HG03439 (cell line): Measurements from ENCODE around the gene DUSP3.

Source experiments
- ATAC-seq: cut with Tn5 transposase; IDR thresholded peaks from one replicate; pipeline ENCODE4 v1.9.1; 2021; ENCODE audit warnings: mild to moderate bottlenecking, moderate library complexity; ENCODE audit not compliant: unreplicated experiment

The DUSP3 gene

GRCh38 chr17:43778337-43779144 lies at the start of gene DUSP3:
TSS of gene DUSP3 (minus strand) at chr17:43778977. CDS start at chr17:43778924, 53 bp downstream.
- peak; percentile 83 for ATAC-seq

GRCh38 chr17:43827596-43827995 lies 48.8 kb upstream of the DUSP3 start:
- ATAC-seq: no peak

GRCh38 chr17:43826206-43826605 lies 47.4 kb upstream of the DUSP3 start:
- ATAC-seq: no peak

GRCh38 chr17:43825567-43825966 lies 46.8 kb upstream of the DUSP3 start:
- ATAC-seq: no peak

- ATAC-seq: no peak
These were observed 44.7 kb upstream of the DUSP3 start for GRCh38 chr17:43823350-43824084.

- ATAC-seq: no peak
These were observed 43.9 kb upstream of the DUSP3 start for GRCh38 chr17:43822570-43823190.

GRCh38 chr17:43820759-43821158 lies 42.0 kb upstream of the DUSP3 start:
- ATAC-seq: no peak

GRCh38 chr17:43818966-43819365 lies 40.2 kb upstream of the DUSP3 start:
- ATAC-seq: no peak

GRCh38 chr17:43817826-43818225 lies 39.0 kb upstream of the DUSP3 start:
- no peak for ATAC-seq

GRCh38 chr17:43816336-43817320 lies 37.9 kb upstream of the DUSP3 start:
- ATAC-seq: no peak

GRCh38 chr17:43814714-43815113 lies 35.9 kb upstream of the DUSP3 start:
- ATAC-seq: no peak

GRCh38 chr17:43814026-43814425 lies 35.2 kb upstream of the DUSP3 start:
- no peak for ATAC-seq

GRCh38 chr17:43813386-43813785 lies 34.6 kb upstream of the DUSP3 start:
- ATAC-seq: no peak

- no peak for ATAC-seq
These were observed 33.9 kb upstream of the DUSP3 start for GRCh38 chr17:43812396-43813265.

- ATAC-seq: no peak
These were observed 32.0 kb upstream of the DUSP3 start for GRCh38 chr17:43810823-43811222.

GRCh38 chr17:43810226-43810715 lies 31.5 kb upstream of the DUSP3 start:
- no peak for ATAC-seq

- ATAC-seq: no peak
These were observed 30.3 kb upstream of the DUSP3 start for GRCh38 chr17:43809121-43809520.

- no peak for ATAC-seq
These were observed 29.3 kb upstream of the DUSP3 start for GRCh38 chr17:43808076-43808475.

- no peak for ATAC-seq
These were observed 26.3 kb upstream of the DUSP3 start for GRCh38 chr17:43805117-43805516.
